GM19468 (cell line): ENCODE results near the gene SAMD14.

ENCODE experiments used
- ATAC-seq: cut with Tn5 transposase; IDR thresholded peaks from one replicate; pipeline ENCODE4 v1.9.1; 2021; ENCODE audit warnings: mild to moderate bottlenecking, moderate library complexity, moderate number of reproducible peaks; ENCODE audit not compliant: unreplicated experiment; ENCODE audit errors: extremely low read depth

Gene SAMD14

GRCh38 chr17:50129728-50130558 is at the start of gene SAMD14:
SAMD14 (minus strand) TSS chr17:50130160; CDS start chr17:50124959, 5,201 bp downstream.
- ATAC-seq: no peak

- no peak for ATAC-seq
Observed at GRCh38 chr17:50177983-50178834, 48.2 kb upstream of the SAMD14 start.

- ATAC-seq: no peak
Observed at GRCh38 chr17:50177476-50177875, 47.5 kb upstream of the SAMD14 start.

GRCh38 chr17:50176559-50177357 is 46.8 kb upstream of the SAMD14 start:
- no peak for ATAC-seq

- no peak for ATAC-seq
Observed at GRCh38 chr17:50175035-50175807, 45.3 kb upstream of the SAMD14 start.

- ATAC-seq: no peak
Observed at GRCh38 chr17:50174444-50174843, 44.5 kb upstream of the SAMD14 start.

- no peak for ATAC-seq
Observed at GRCh38 chr17:50173335-50173941, 43.5 kb upstream of the SAMD14 start.

GRCh38 chr17:50172936-50173334 is 43.0 kb upstream of the SAMD14 start:
- ATAC-seq: no peak

GRCh38 chr17:50172130-50172529 is 42.2 kb upstream of the SAMD14 start:
- no peak for ATAC-seq

GRCh38 chr17:50171371-50172071 is 41.6 kb upstream of the SAMD14 start:
- ATAC-seq: no peak

GRCh38 chr17:50170662-50171370 is 40.9 kb upstream of the SAMD14 start:
- ATAC-seq: no peak

GRCh38 chr17:50169881-50170459 is 40.0 kb upstream of the SAMD14 start:
- ATAC-seq: no peak

GRCh38 chr17:50169121-50169764 is 39.3 kb upstream of the SAMD14 start:
- ATAC-seq: no peak

GRCh38 chr17:50168319-50168718 is 38.4 kb upstream of the SAMD14 start:
- ATAC-seq: no peak

GRCh38 chr17:50167371-50167770 is 37.4 kb upstream of the SAMD14 start:
- ATAC-seq: no peak

GRCh38 chr17:50166518-50167181 is 36.7 kb upstream of the SAMD14 start:
- ATAC-seq: no peak
